Stimulated activated CD4-positive, alpha-beta T cell treated with anti-CD3 and anti-CD28 coated beads, Interleukin-2, amount 100 ng/mL, for 48 hours (primary cell): Measurements from ENCODE around the gene ZDHHC24.
"Not testable (repeated sequence)": the region's sequence is repeated elsewhere in the genome, so short reads cannot be mapped to it uniquely, and the experiment has no call there.

Source experiments
- DNase-seq, 2 donors: peaks; one replicate each; pipeline ENCODE4 v3.0.0-alpha.2; 2020

The ZDHHC24 gene

GRCh38 chr11:66545701-66546367, at the start of gene ZDHHC24:
Gene ZDHHC24, minus strand, starts transcription at chr11:66546048. Its CDS starts 45 bp downstream, at chr11:66546003.
- peak; percentile 90 to 92 for DNase-seq

GRCh38 chr11:66595245-66595904, 49.5 kb upstream of the ZDHHC24 start:
- DNase-seq, result no peak

GRCh38 chr11:66593650-66594049, 47.8 kb upstream of the ZDHHC24 start:
- DNase-seq, result no peak

GRCh38 chr11:66593303-66593635, 47.4 kb upstream of the ZDHHC24 start:
- no peak for DNase-seq

GRCh38 chr11:66592457-66593302, 46.8 kb upstream of the ZDHHC24 start, which contains the start of the genes CCDC87 and CCS:
Gene CCDC87, minus strand, starts transcription at chr11:66593063. Its CDS starts 48 bp downstream, at chr11:66593015.
Gene CCS, plus strand, starts transcription at chr11:66593185. Its CDS starts 77 bp downstream, at chr11:66593262.
- DNase-seq, result peak; percentile 97

- DNase-seq, result no peak
Observed at GRCh38 chr11:66591175-66591574, 45.3 kb upstream of the ZDHHC24 start.

- DNase-seq, result no peak
Observed at GRCh38 chr11:66589996-66590675, 44.3 kb upstream of the ZDHHC24 start.

GRCh38 chr11:66589315-66589714, 43.5 kb upstream of the ZDHHC24 start:
- DNase-seq, result not testable (repeated sequence)

- no peak for DNase-seq
Observed at GRCh38 chr11:66586136-66586535, 40.3 kb upstream of the ZDHHC24 start.

- not testable (repeated sequence) for DNase-seq
Observed at GRCh38 chr11:66585447-66585846, 39.6 kb upstream of the ZDHHC24 start.

GRCh38 chr11:66582565-66583147, 36.8 kb upstream of the ZDHHC24 start:
- DNase-seq, result not testable (repeated sequence)

- DNase-seq, result no peak
Observed at GRCh38 chr11:66581261-66581660, 35.4 kb upstream of the ZDHHC24 start.

GRCh38 chr11:66580803-66581202, 35.0 kb upstream of the ZDHHC24 start:
- no peak for DNase-seq

- DNase-seq, result peak; percentile 84 to 89
Observed at GRCh38 chr11:66579017-66579606, 33.3 kb upstream of the ZDHHC24 start.

GRCh38 chr11:66570850-66571180, 25.0 kb upstream of the ZDHHC24 start:
- no peak for DNase-seq

- DNase-seq, result no peak
Observed at GRCh38 chr11:66570079-66570849, 24.4 kb upstream of the ZDHHC24 start.

GRCh38 chr11:66569076-66569475, 23.2 kb upstream of the ZDHHC24 start:
- no peak for DNase-seq

- peak; percentile 66 to 68 for DNase-seq
Observed at GRCh38 chr11:66568124-66568916, 22.5 kb upstream of the ZDHHC24 start, which contains the start of gene CTSF. Gene CTSF, minus strand, starts transcription at chr11:66568606. Its CDS starts 120 bp downstream, at chr11:66568486.

GRCh38 chr11:66567787-66568123, 21.9 kb upstream of the ZDHHC24 start:
- no peak for DNase-seq

- no peak for DNase-seq
Observed at GRCh38 chr11:66566221-66566620, 20.4 kb upstream of the ZDHHC24 start.

- no peak for DNase-seq
Observed at GRCh38 chr11:66564984-66565383, 19.1 kb upstream of the ZDHHC24 start.
